GM12864 (cell line): ENCODE data around the gene RNU4-1.

Experiments used
- DNase-seq: peaks from one replicate; pipeline ENCODE4 v3.0.0-alpha.2; 2011; ENCODE audit warnings: low read depth
- H3K4me3 ChIP-seq: 2 replicates; pipeline ENCODE4 v1.5.1; 2011; ENCODE audit warnings: mild to moderate bottlenecking, low read depth, low read length, control low read depth
- TF ChIP-seq, protein P1 (sequence below): IDR thresholded peaks from 2 replicates; pipeline ENCODE4 v1.5.1; 2011; ENCODE audit warnings: low read depth, mild to moderate bottlenecking, moderate library complexity, low read length, control low read depth, inconsistent platforms; ENCODE audit errors: missing control alignments

Gene RNU4-1

DNA sequence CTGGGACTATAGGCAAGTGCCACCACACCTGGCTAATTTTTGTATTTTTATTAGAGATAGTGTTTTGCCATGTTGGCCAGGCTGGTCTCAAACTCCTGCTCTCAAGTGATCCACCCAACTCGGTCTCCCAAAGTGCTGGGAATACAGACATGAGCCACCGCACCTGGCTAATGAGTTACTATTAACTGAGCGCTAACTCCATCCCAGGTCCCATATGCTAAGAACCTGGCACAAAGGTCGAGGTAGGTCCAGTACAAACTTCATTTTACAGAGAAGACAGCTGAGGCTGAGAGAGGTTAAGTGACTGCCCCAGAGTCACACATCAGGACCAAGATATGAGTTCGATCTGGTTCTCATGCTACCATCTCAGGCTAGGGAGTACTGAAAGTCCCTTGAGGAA lies 39.0 kb upstream of the RNU4-1 start:
- TF ChIP-seq, protein P1, sequence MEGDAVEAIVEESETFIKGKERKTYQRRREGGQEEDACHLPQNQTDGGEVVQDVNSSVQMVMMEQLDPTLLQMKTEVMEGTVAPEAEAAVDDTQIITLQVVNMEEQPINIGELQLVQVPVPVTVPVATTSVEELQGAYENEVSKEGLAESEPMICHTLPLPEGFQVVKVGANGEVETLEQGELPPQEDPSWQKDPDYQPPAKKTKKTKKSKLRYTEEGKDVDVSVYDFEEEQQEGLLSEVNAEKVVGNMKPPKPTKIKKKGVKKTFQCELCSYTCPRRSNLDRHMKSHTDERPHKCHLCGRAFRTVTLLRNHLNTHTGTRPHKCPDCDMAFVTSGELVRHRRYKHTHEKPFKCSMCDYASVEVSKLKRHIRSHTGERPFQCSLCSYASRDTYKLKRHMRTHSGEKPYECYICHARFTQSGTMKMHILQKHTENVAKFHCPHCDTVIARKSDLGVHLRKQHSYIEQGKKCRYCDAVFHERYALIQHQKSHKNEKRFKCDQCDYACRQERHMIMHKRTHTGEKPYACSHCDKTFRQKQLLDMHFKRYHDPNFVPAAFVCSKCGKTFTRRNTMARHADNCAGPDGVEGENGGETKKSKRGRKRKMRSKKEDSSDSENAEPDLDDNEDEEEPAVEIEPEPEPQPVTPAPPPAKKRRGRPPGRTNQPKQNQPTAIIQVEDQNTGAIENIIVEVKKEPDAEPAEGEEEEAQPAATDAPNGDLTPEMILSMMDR: no peak
- no peak for DNase-seq
- no peak overlapping the region for H3K4me3 ChIP-seq

DNA sequence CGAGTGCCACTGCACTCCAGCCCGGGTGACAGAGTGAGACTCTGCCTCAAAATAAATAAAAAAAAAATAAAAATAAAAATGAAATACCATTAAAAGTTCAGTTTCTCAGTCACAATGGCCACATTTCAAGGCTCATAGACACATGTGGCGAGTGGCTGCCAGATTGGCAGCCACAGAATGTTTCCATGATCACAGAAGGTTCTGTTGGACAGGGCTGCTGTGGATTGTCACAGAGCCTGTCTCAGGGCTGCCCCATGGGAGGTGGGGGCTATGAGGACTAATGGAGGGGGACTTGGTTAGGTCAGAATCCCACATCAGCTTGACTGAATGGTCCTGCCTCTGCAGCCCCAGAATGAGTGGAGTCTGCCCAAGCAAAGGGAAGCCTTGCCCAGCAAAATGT lies 38.4 kb upstream of the RNU4-1 start:
- DNase-seq: no peak
- TF ChIP-seq, protein P1: no peak
- H3K4me3 ChIP-seq: no peak overlapping the region

DNA sequence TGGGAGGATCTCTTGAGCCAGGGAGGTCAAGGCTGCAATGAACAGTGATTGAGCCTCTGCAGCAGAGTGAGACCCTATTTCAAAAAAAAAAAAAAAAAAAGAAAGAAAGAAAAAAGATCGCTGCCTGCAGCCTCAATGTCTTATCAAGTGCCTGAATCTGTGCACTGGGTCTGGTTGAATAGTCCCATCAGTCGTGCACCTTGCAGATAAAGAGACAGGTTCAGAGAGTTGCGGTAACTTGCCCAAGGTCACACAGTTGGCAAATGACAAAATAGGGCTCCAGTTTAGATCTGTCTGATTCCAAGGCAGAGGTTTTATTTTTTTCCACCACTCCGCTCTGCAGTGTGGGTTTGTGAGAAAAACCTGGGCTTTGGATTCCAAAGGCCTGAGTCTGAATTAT lies 35.2 kb upstream of the RNU4-1 start:
- no peak overlapping the region for H3K4me3 ChIP-seq
- no peak for DNase-seq
- TF ChIP-seq, protein P1: no peak

DNA sequence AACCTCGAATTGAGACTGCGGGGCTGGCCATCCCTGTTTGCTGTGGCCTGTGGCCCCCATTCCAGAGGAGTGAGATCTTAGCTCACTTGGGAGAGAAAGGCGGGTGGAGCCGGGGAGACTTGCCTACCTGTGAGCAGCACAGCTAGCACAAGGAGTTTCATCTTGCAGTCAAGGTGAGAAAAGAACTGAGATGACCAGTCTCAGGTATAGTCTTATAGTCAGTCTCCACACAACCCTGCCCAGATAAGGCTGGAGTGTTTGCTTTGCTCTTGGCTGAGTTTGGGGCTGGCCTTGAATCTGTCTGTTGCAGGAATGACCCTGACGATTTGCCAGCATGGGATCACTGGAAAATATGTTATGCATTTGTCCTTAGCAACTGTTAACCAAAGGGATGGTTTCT lies 34.6 kb upstream of the RNU4-1 start, which contains the start of gene PLA2G1B:
PLA2G1B (minus strand) TSS at position 187 of the 400 bp plus-strand sequence; CDS start at position 161, 26 bp downstream.
- TF ChIP-seq, protein P1: no peak
- no peak within 1 kb of the TSS for H3K4me3 ChIP-seq
- DNase-seq: no peak

DNA sequence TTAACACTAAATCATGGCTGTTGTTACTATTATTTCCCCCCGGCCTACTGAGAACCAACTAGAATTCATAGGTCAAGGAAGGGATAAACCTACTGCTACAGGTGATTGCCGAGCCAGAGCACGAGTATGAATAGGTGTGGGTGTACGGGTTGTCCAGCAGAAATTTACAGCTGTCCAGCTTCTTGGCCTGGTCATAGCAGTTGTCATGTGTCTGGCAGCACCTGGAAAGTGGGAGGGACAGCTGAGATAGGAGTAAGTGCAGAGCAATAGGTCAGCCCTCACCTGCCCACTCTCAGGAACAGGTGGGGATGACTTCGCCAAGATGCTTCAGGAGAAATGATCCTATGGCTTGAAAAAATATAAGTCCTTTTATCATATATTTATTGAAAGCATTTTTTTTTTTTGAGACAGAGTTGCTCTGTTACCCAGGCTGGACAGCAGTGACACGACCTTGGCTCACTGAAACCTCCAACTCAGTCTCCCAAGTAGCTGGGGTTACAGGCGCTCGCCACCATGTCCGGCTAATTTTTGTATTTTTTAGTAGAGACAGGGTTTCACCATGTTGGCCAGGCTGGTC lies 31.9 kb upstream of the RNU4-1 start:
- TF ChIP-seq, protein P1: no peak
- H3K4me3 ChIP-seq: no peak overlapping the region
- no peak for DNase-seq

DNA sequence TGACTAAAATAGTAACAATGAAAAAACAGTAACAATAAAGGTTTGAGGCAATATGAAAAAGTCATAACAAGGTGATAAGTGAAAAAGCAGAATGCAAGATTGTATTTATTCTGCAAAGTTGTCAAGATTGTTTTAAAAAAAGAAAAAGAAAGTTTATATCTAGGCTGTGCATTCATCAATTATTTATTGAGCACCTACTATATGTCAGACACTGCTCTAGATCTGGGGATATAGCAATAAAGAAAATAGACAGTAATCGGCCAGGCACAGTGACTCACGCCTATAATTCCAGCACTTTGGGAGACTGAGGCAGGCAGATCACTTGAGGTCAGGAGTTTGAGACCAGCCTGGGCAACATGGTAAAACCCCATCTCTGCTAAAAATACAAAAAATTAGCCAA lies 30.7 kb upstream of the RNU4-1 start:
- DNase-seq: no peak
- TF ChIP-seq, protein P1: no peak
- H3K4me3 ChIP-seq: no peak overlapping the region
